Heart left ventricle (tissue), 13 donors: ENCODE measurements around the gene PRKAR1B.

Source experiments
- CTCF ChIP-seq, 12 donors: fragments of 200-600 bp; sonication (generic) in 4 of 12; IDR thresholded peaks; one replicate each; pipeline versions ENCODE4 v1.5.0 to v1.8.0; 2018 to 2022; ENCODE audit warnings: antibody characterized with exemption in 12 of 12, mild to moderate bottlenecking in 5 of 12
- POLR2A ChIP-seq, 2 donors: fragments of 450-650 bp; IDR thresholded peaks; one replicate each; pipeline ENCODE4 v1.6.1; 2017; ENCODE audit warnings: antibody characterized with exemption in 2 of 2, mild to moderate bottlenecking in 2 of 2, moderate library complexity in 2 of 2
- donor health status: ischemic (EF 13 %, LVEDD 7.1; RV severe dilation, severe dysfunction).
- donor health status: DM: no; HTN: yes; CAD: no.
- donor health status: DM: no; HTN: no; CAD: no.
- donor health status: ischemic (EF 25% LVEDD 6.9; RV normal size, moderate dysfunction).
- donor health status: ischemic (EF 25% LVEDD 5.7; RV mildly dilated, moderate dysfunction).
- donor health status: ischemic (EF 35%, LVEDD 5.7; RV mildly dilated, moderate dysfunction).
- donor health status: nonischemic (EF 11% LVEDD 7.7; RV severe dilation, severe dysfunction).
- donor health status: DM: yes; HTN: yes; CAD: no.
- donor health status: PGD.
- donor health status: ischemic (EF 29% LVEDD 5.4; RV normal size, mild dysfunction).
- donor health status: nonischemic (EF 23%, LVEDD 6.1; RV moderate dilation, normal function).

- TF ChIP-seq CTCF (IDR thresholded peaks at IDR 0.05), result no peak
- TF ChIP-seq POLR2A (IDR thresholded peaks at IDR 0.05), result no peak
Measured at GRCh38 chr7:741191-741671, 14.2 kb upstream of the PRKAR1B start.
